Measurements from ENCODE around the gene WDR37.
"Not testable (repeated sequence)": the region's sequence is repeated elsewhere in the genome, so short reads cannot be mapped to it uniquely, and the experiment has no call there.

Gene WDR37

GRCh38 chr10:1066734-1067133 is 10.5 kb downstream of the WDR37 start:
- H3K9me3 ChIP-seq (ENCODE audit: control insufficient read depth, low read length); H3K4me3 ChIP-seq (ENCODE audit: insufficient read depth, low read depth, low read length, poor library complexity, severe bottlenecking); H3K27ac ChIP-seq (ENCODE audit: insufficient read depth, low read length, poor library complexity, severe bottlenecking); H3K36me3 ChIP-seq (ENCODE audit: control insufficient read depth, insufficient read depth, low read length); DNase-seq; H3K27me3 ChIP-seq (replicated peaks; ENCODE audit: control insufficient read depth, insufficient read depth, low read length, poor library complexity, severe bottlenecking): not testable (repeated sequence)
- peaks cover 24% of the 10 kb centered on the region for H3K4me1 ChIP-seq (ENCODE audit: control insufficient read depth, insufficient read depth, low read length, poor library complexity, severe bottlenecking)

- H3K9me3 ChIP-seq (ENCODE audit: control insufficient read depth, low read length) = no peaks in the 10 kb centered on the region
- H3K4me3 ChIP-seq (ENCODE audit: insufficient read depth, low read depth, low read length, poor library complexity, severe bottlenecking) = no peak overlapping the region
- no peak overlapping the region for H3K27ac ChIP-seq (ENCODE audit: insufficient read depth, low read length, poor library complexity, severe bottlenecking)
- peaks cover 10% of the 10 kb centered on the region for H3K36me3 ChIP-seq (ENCODE audit: control insufficient read depth, insufficient read depth, low read length)
- peaks cover 5% of the 10 kb centered on the region for H3K4me1 ChIP-seq (ENCODE audit: control insufficient read depth, insufficient read depth, low read length, poor library complexity, severe bottlenecking)
- H3K27me3 ChIP-seq (replicated peaks; ENCODE audit: control insufficient read depth, insufficient read depth, low read length, poor library complexity, severe bottlenecking) = no peaks in the 10 kb centered on the region
- no peak for DNase-seq
These were observed 12.5 kb downstream of the WDR37 start for GRCh38 chr10:1068380-1069361.

GRCh38 chr10:1070919-1071318 is 14.7 kb downstream of the WDR37 start:
- peaks cover 15% of the 10 kb centered on the region for H3K36me3 ChIP-seq (ENCODE audit: control insufficient read depth, insufficient read depth, low read length)
- no peaks in the 10 kb centered on the region for H3K4me1 ChIP-seq (ENCODE audit: control insufficient read depth, insufficient read depth, low read length, poor library complexity, severe bottlenecking)
- H3K4me3 ChIP-seq (ENCODE audit: insufficient read depth, low read depth, low read length, poor library complexity, severe bottlenecking) = no peak overlapping the region
- H3K27me3 ChIP-seq (replicated peaks; ENCODE audit: control insufficient read depth, insufficient read depth, low read length, poor library complexity, severe bottlenecking) = no peaks in the 10 kb centered on the region
- DNase-seq = no peak
- no peaks in the 10 kb centered on the region for H3K9me3 ChIP-seq (ENCODE audit: control insufficient read depth, low read length)
- H3K27ac ChIP-seq (ENCODE audit: insufficient read depth, low read length, poor library complexity, severe bottlenecking) = no peak overlapping the region

GRCh38 chr10:1074052-1074747 is 18.0 kb downstream of the WDR37 start:
- DNase-seq = no peak
- H3K4me1 ChIP-seq (ENCODE audit: control insufficient read depth, insufficient read depth, low read length, poor library complexity, severe bottlenecking) = no peaks in the 10 kb centered on the region
- H3K9me3 ChIP-seq (ENCODE audit: control insufficient read depth, low read length) = no peaks in the 10 kb centered on the region
- no peak overlapping the region for H3K27ac ChIP-seq (ENCODE audit: insufficient read depth, low read length, poor library complexity, severe bottlenecking)
- H3K4me3 ChIP-seq (ENCODE audit: insufficient read depth, low read depth, low read length, poor library complexity, severe bottlenecking) = no peak overlapping the region
- H3K36me3 ChIP-seq (ENCODE audit: control insufficient read depth, insufficient read depth, low read length) = peaks cover 25% of the 10 kb centered on the region
- H3K27me3 ChIP-seq (replicated peaks; ENCODE audit: control insufficient read depth, insufficient read depth, low read length, poor library complexity, severe bottlenecking) = no peaks in the 10 kb centered on the region

- H3K4me3 ChIP-seq (ENCODE audit: insufficient read depth, low read depth, low read length, poor library complexity, severe bottlenecking) = no peak overlapping the region
- H3K9me3 ChIP-seq (ENCODE audit: control insufficient read depth, low read length) = no peaks in the 10 kb centered on the region
- peaks cover 29% of the 10 kb centered on the region for H3K36me3 ChIP-seq (ENCODE audit: control insufficient read depth, insufficient read depth, low read length)
- no peaks in the 10 kb centered on the region for H3K27me3 ChIP-seq (replicated peaks; ENCODE audit: control insufficient read depth, insufficient read depth, low read length, poor library complexity, severe bottlenecking)
- no peak for DNase-seq
- no peaks in the 10 kb centered on the region for H3K4me1 ChIP-seq (ENCODE audit: control insufficient read depth, insufficient read depth, low read length, poor library complexity, severe bottlenecking)
- no peak overlapping the region for H3K27ac ChIP-seq (ENCODE audit: insufficient read depth, low read length, poor library complexity, severe bottlenecking)
These were observed 18.6 kb downstream of the WDR37 start for GRCh38 chr10:1074748-1075308.

- no peaks in the 10 kb centered on the region for H3K9me3 ChIP-seq (ENCODE audit: control insufficient read depth, low read length)
- peaks cover 50% of the 10 kb centered on the region for H3K36me3 ChIP-seq (ENCODE audit: control insufficient read depth, insufficient read depth, low read length)
- H3K27ac ChIP-seq (ENCODE audit: insufficient read depth, low read length, poor library complexity, severe bottlenecking) = no peak overlapping the region
- no peak for DNase-seq
- H3K27me3 ChIP-seq (replicated peaks; ENCODE audit: control insufficient read depth, insufficient read depth, low read length, poor library complexity, severe bottlenecking) = no peaks in the 10 kb centered on the region
- H3K4me1 ChIP-seq (ENCODE audit: control insufficient read depth, insufficient read depth, low read length, poor library complexity, severe bottlenecking) = no peaks in the 10 kb centered on the region
- no peak overlapping the region for H3K4me3 ChIP-seq (ENCODE audit: insufficient read depth, low read depth, low read length, poor library complexity, severe bottlenecking)
These were observed 22.5 kb downstream of the WDR37 start for GRCh38 chr10:1078668-1079067.

GRCh38 chr10:1083581-1083980 is 27.4 kb downstream of the WDR37 start:
- Histone ChIP-seq H3K4me3 (ENCODE audit: insufficient read depth, low read depth, low read length, poor library complexity, severe bottlenecking) (no peak overlapping the region), H3K27me3 (replicated peaks; ENCODE audit: control insufficient read depth, insufficient read depth, low read length, poor library complexity, severe bottlenecking) (no peaks in the 10 kb centered on the region), H3K4me1 (ENCODE audit: control insufficient read depth, insufficient read depth, low read length, poor library complexity, severe bottlenecking) (no peaks in the 10 kb centered on the region), H3K9me3 (ENCODE audit: control insufficient read depth, low read length) (no peaks in the 10 kb centered on the region), H3K27ac (ENCODE audit: insufficient read depth, low read length, poor library complexity, severe bottlenecking) (no peak overlapping the region), H3K36me3 (ENCODE audit: control insufficient read depth, insufficient read depth, low read length) (peaks cover 73% of the 10 kb centered on the region)
- no peak for DNase-seq

- H3K4me3 ChIP-seq (ENCODE audit: insufficient read depth, low read depth, low read length, poor library complexity, severe bottlenecking) = no peak overlapping the region
- peaks cover 78% of the 10 kb centered on the region for H3K36me3 ChIP-seq (ENCODE audit: control insufficient read depth, insufficient read depth, low read length)
These were observed 28.1 kb downstream of the WDR37 start for GRCh38 chr10:1084011-1084950.

GRCh38 chr10:1085258-1085657 is 29.1 kb downstream of the WDR37 start:
- no peaks in the 10 kb centered on the region for H3K4me1 ChIP-seq (ENCODE audit: control insufficient read depth, insufficient read depth, low read length, poor library complexity, severe bottlenecking)
- peaks cover 76% of the 10 kb centered on the region for H3K36me3 ChIP-seq (ENCODE audit: control insufficient read depth, insufficient read depth, low read length)
- no peak for DNase-seq
- H3K4me3 ChIP-seq (ENCODE audit: insufficient read depth, low read depth, low read length, poor library complexity, severe bottlenecking) = no peak overlapping the region
- H3K27ac ChIP-seq (ENCODE audit: insufficient read depth, low read length, poor library complexity, severe bottlenecking) = no peak overlapping the region
- H3K27me3 ChIP-seq (replicated peaks; ENCODE audit: control insufficient read depth, insufficient read depth, low read length, poor library complexity, severe bottlenecking) = no peaks in the 10 kb centered on the region
- H3K9me3 ChIP-seq (ENCODE audit: control insufficient read depth, low read length) = no peaks in the 10 kb centered on the region

More at GRCh38 chr10:1084011-1084950, 28.1 kb downstream of the WDR37 start:
- Histone ChIP-seq H3K4me1 (ENCODE audit: control insufficient read depth, insufficient read depth, low read length, poor library complexity, severe bottlenecking) (no peaks in the 10 kb centered on the region), H3K9me3 (ENCODE audit: control insufficient read depth, low read length) (no peaks in the 10 kb centered on the region), H3K27me3 (replicated peaks; ENCODE audit: control insufficient read depth, insufficient read depth, low read length, poor library complexity, severe bottlenecking) (no peaks in the 10 kb centered on the region), H3K27ac (ENCODE audit: insufficient read depth, low read length, poor library complexity, severe bottlenecking) (no peak overlapping the region)
- no peak for DNase-seq
